HUES6 (cell line): ENCODE data around the gene SLC6A17.

ENCODE experiments used
- H3K27ac ChIP-seq: 2 replicates; pipeline ENCODE4 v1.7.0; 2013; ENCODE audit warnings: low read depth, mild to moderate bottlenecking, low read length, inconsistent platforms
- H3K27me3 ChIP-seq: 2 replicates; pipeline ENCODE4 v1.6.1; 2013; ENCODE audit warnings: low read length; ENCODE audit not compliant: control insufficient read depth, insufficient read depth
- H3K36me3 ChIP-seq: 2 replicates; pipeline ENCODE4 v1.6.1; 2013; ENCODE audit warnings: low read length; ENCODE audit not compliant: control insufficient read depth, insufficient read depth
- H3K4me1 ChIP-seq: 2 replicates; pipeline ENCODE4 v1.6.1; 2013; ENCODE audit warnings: low read length; ENCODE audit not compliant: control insufficient read depth, insufficient read depth
- H3K4me3 ChIP-seq: 2 replicates; pipeline ENCODE4 v1.5.1; 2013; ENCODE audit warnings: low read depth, low read length
- H3K9ac ChIP-seq: one replicate; pipeline ENCODE4 v1.6.1; 2013; ENCODE audit warnings: mild to moderate bottlenecking, low read length
- H3K9me3 ChIP-seq: 2 replicates; pipeline ENCODE4 v1.6.1; 2013; ENCODE audit warnings: low read depth, low read length; ENCODE audit not compliant: control insufficient read depth, insufficient read depth

SLC6A17 gene

DNA sequence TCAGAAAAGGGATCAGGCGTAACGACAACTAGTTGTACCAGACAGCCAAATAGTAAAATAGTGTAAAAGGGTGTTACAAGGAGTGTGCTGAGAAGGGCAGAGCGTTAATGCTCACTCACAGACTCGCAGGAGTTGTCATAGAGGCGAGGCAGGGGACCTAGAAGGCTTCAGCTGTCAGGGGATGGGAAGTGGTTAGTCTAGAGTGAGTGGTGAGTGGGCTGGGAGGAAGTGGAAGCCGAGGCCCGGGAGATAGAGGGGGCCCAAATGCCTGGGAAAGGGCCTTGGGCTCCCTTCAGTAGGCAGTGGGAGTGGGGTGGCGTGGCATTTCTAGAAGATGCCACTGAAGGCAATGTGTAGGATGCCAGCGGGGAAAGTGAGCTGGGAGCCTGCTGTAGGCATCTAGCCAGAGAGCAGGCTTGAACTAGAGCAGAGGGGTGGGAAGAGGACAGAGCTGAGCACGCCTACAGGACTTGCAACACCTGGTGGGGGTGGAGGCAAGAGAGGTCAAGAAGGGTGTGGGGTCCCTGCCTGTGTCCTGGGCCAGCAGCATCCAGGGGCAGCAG, 10.3 kb downstream of the SLC6A17 start:
- Histone ChIP-seq H3K36me3 (no peaks in the 10 kb centered on the region), H3K27me3 (peaks cover 25% of the 10 kb centered on the region), H3K9me3 (no peaks in the 10 kb centered on the region), H3K9ac (no peak overlapping the region), H3K4me3 (no peak overlapping the region), H3K27ac (no peak overlapping the region), H3K4me1 (peaks cover 3% of the 10 kb centered on the region; the same call in 1 of the 2 replicates)

DNA sequence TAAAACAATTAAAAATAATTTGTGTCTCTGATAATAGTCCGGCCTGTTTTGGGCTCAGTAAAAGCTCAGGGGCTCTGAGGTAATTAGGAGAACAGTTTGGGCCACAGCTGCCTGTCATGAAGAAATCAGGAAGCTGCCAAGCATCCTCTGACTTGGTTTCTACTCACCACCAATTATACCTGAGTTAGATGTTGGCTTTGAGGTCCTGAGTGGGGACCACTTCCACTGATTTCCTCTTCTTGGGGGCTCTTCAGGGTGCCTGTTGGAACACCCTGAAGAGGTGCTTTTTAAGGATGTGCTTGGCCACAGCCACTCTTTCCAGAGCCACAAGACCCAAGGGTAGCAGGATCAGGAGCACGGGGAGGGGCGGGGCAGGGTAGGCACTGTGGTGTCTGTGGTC, 10.9 kb downstream of the SLC6A17 start:
- H3K4me1 ChIP-seq = peaks cover 3% of the 10 kb centered on the region; the same call in 1 of the 2 replicates
- H3K9me3 ChIP-seq = no peaks in the 10 kb centered on the region
- H3K27ac ChIP-seq = no peak overlapping the region
- no peak overlapping the region for H3K4me3 ChIP-seq
- no peaks in the 10 kb centered on the region for H3K36me3 ChIP-seq
- no peak overlapping the region for H3K9ac ChIP-seq
- peaks cover 20% of the 10 kb centered on the region; the same call in 1 of the 2 replicates for H3K27me3 ChIP-seq

GRCh38 chr1:110161849-110162248, 11.6 kb downstream of the SLC6A17 start:
- no peak overlapping the region for H3K9ac ChIP-seq
- peaks cover 3% of the 10 kb centered on the region; the same call in 1 of the 2 replicates for H3K4me1 ChIP-seq
- peaks cover 14% of the 10 kb centered on the region; the same call in 1 of the 2 replicates for H3K27me3 ChIP-seq
- no peak overlapping the region for H3K27ac ChIP-seq
- H3K4me3 ChIP-seq = no peak overlapping the region
- no peaks in the 10 kb centered on the region for H3K9me3 ChIP-seq
- no peaks in the 10 kb centered on the region for H3K36me3 ChIP-seq

DNA sequence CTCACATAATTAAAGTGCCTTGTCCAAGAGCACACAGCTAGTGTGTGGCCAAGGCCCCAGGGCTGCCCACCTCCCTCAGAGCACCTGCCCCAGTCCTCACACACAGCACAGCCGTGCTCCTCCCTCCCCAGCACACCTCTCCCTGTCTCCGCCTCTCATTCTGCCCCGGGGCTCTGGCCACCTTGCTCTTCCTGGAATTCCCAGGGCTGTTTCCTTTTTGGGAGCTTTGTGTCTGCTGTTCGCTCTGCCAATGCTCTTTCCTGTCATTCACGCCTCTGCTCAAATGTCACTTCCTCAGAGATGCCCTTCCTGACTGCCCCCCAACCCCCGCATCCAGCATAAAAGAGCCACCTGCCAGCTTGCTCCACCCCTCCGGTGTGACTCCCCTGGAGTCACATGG, 13.3 kb downstream of the SLC6A17 start:
- peaks cover 3% of the 10 kb centered on the region; the same call in 1 of the 2 replicates for H3K4me1 ChIP-seq

DNA sequence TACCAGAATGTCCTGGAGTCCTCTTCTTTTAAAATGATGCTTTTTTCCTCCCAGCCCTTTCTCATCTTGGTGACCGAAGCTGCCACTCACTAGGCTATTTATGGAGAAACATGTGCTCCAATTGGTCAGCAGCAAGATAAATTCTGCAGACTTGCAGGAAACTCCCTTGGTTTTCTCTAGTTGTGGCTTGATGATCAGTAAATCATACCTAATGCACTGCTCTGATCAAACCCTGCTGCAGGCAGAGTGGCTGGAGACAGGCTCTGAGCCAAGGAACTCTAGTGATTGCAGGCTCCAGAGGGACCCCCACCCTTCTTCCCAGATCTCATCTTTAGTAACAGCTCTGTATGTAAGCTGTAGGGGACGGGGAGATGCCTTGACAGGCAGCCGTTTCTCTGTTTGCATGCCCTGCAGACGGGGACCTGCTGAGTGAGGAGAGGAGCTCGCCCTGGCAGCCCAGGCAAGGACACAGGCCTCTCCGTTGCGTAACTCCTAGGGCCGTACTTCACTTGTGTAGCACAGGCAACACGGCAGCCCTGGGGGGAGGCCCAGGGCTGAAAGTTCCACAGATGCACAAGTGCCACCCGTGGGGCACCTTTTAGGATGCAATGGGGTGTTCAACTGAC, 14.5 kb downstream of the SLC6A17 start:
- Histone ChIP-seq H3K27ac (no peak overlapping the region), H3K4me1 (peaks cover 3% of the 10 kb centered on the region; the same call in 1 of the 2 replicates), H3K36me3 (no peaks in the 10 kb centered on the region), H3K9me3 (no peaks in the 10 kb centered on the region), H3K9ac (no peak overlapping the region), H3K27me3 (peaks cover 7% of the 10 kb centered on the region; the same call in 1 of the 2 replicates), H3K4me3 (no peak overlapping the region)

More for the DNA sequence above, 13.3 kb downstream of the SLC6A17 start:
- Histone ChIP-seq H3K36me3 (no peaks in the 10 kb centered on the region), H3K27me3 (peaks cover 11% of the 10 kb centered on the region; the same call in 1 of the 2 replicates), H3K9me3 (no peaks in the 10 kb centered on the region), H3K9ac (no peak overlapping the region), H3K4me3 (no peak overlapping the region), H3K27ac (no peak overlapping the region)

- no peaks in the 10 kb centered on the region for H3K9me3 ChIP-seq
- no peaks in the 10 kb centered on the region for H3K36me3 ChIP-seq
- peaks cover 7% of the 10 kb centered on the region; the same call in 1 of the 2 replicates for H3K27me3 ChIP-seq
- H3K9ac ChIP-seq = no peak overlapping the region
- H3K4me1 ChIP-seq = peaks cover 3% of the 10 kb centered on the region; the same call in 1 of the 2 replicates
- H3K27ac ChIP-seq = no peak overlapping the region
- no peak overlapping the region for H3K4me3 ChIP-seq
These were observed 15.5 kb downstream of the SLC6A17 start for GRCh38 chr1:110165761-110166231.

- H3K9me3 ChIP-seq = no peaks in the 10 kb centered on the region
- peaks cover 5% of the 10 kb centered on the region; the same call in 1 of the 2 replicates for H3K27me3 ChIP-seq
- H3K36me3 ChIP-seq = no peaks in the 10 kb centered on the region
- peaks cover 3% of the 10 kb centered on the region; the same call in 1 of the 2 replicates for H3K4me1 ChIP-seq
- H3K4me3 ChIP-seq = no peak overlapping the region
- H3K27ac ChIP-seq = no peak overlapping the region
- no peak overlapping the region for H3K9ac ChIP-seq
These were observed 16.6 kb downstream of the SLC6A17 start for GRCh38 chr1:110166861-110167260.

GRCh38 chr1:110170766-110171733, 20.8 kb downstream of the SLC6A17 start:
- Histone ChIP-seq H3K27ac (no peak overlapping the region), H3K36me3 (no peaks in the 10 kb centered on the region), H3K9me3 (no peaks in the 10 kb centered on the region), H3K9ac (no peak overlapping the region), H3K4me3 (no peak overlapping the region), H3K4me1 (peaks cover 19% of the 10 kb centered on the region), H3K27me3 (no peaks in the 10 kb centered on the region)

DNA sequence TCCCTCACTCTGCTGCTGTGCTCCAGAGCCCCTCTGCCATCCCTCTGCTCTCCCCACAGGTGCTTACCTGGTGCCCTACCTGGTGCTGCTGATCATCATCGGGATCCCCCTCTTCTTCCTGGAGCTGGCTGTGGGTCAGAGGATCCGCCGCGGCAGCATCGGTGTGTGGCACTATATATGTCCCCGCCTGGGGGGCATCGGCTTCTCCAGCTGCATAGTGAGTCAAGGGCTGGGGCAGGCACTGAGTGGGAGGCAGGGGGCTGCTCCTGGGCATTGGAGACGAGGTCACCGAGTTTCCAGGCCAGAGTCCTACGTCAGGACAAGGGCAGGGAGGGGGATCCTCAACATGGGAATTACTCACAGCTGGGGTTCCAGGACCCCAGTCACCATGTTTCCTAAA, 21.7 kb downstream of the SLC6A17 start:
- H3K27me3 ChIP-seq = no peaks in the 10 kb centered on the region
- H3K36me3 ChIP-seq = no peaks in the 10 kb centered on the region
- H3K9ac ChIP-seq = no peak overlapping the region
- H3K27ac ChIP-seq = no peak overlapping the region
- H3K4me3 ChIP-seq = no peak overlapping the region
- H3K9me3 ChIP-seq = no peaks in the 10 kb centered on the region
- H3K4me1 ChIP-seq = peaks cover 19% of the 10 kb centered on the region

DNA sequence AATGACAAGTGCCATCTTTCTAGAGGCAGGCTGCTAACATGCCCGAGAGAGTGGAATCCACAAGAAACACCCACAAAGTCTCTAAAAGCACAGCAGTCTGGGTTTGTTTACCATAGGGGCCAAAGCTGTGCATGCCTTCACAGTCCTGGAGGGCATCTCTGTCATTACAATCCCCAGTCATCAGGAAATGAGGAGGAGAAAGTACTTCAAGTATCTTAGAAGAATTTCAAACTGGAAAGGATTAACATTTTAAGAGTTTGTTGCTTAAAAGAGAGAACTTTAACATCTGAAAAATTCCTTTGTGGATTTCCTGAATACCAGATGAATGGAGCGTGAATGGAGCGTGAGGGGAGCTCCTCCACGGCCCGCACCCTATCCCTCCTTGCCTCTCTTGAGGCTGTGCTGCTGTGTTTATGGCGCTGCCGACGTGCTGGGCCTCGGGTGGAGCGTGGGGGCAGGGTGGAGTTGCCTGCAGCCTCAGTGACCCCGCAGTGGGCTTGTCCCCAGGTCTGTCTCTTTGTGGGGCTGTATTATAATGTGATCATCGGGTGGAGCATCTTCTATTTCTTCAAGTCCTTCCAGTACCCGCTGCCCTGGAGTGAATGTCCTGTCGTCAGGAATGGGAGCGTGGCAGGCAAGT, 23.3 kb downstream of the SLC6A17 start:
- H3K27me3 ChIP-seq = no peaks in the 10 kb centered on the region
- H3K4me1 ChIP-seq = peaks cover 19% of the 10 kb centered on the region
- no peaks in the 10 kb centered on the region for H3K36me3 ChIP-seq
- no peak overlapping the region for H3K27ac ChIP-seq
- H3K4me3 ChIP-seq = no peak overlapping the region
- no peak overlapping the region for H3K9ac ChIP-seq
- H3K9me3 ChIP-seq = no peaks in the 10 kb centered on the region
